ENCODE data around the gene ZNF440. TPM values are rescaled to one million over a fixed set of nuclear protein-coding genes. Genes with fewer than 3 reads are reported as not detected.
A peak's percentile ranks its signal among the peaks of the same experiment; 100 is the strongest.

ZNF440 gene
- polyA plus RNA-seq, 1 of the 3 experiments (the other 2 are of a cell fraction), result 2.0 TPM

DNA sequence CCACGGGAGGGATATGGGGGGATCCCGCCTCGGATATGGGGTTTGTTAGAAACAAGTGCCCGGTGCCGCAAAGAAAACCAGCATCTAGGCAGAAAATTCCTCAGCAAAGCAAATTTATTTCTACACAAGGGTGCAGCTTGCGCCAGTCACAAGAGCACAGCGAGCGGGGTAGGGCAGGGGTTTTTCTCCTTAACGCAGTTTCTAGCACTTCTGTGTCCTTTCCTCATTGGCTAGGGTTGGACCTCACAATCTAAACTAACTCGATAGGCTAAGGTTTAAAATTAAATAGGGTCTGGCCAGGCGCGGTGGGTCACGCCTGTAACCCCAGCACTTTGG, 595 bp downstream of the ZNF440 start:
- ChIA-PET POLR2A (interaction anchor here (1.7 kb wide), 1 partner anchor 48 kb away, joined by 4 read pairs; the partner anchor contains the start of gene ZNF441), CTCF (interaction anchor here (1.4 to 6.4 kb wide), 2 partner anchors 16 to 149 kb away, joined by 4 to 68 read pairs; partner anchors contain the start of gene ZNF491)
- no peaks in the 10 kb centered on the region for H3K9me3 ChIP-seq
- H3K79me2 ChIP-seq (ENCODE audit: insufficient read depth), result peaks cover 31% of the 10 kb centered on the region
- H2AFZ ChIP-seq (ENCODE audit: low read depth), result peak overlapping the region; percentile 99
- no peaks in the 10 kb centered on the region for H3K27me3 ChIP-seq (ENCODE audit: insufficient read depth)
- TF ChIP-seq CHD2 (IDR thresholded peaks at IDR 0.05; ENCODE audit: low read length, partially characterized antibody), result no peak
- TF ChIP-seq RFX5 (IDR thresholded peaks at IDR 0.05; ENCODE audit: low read length), result no peak
- no peak for TF ChIP-seq GATA2 (CRISPR knock-in tag; IDR thresholded peaks at IDR 0.05)
- TF ChIP-seq TCF12 (IDR thresholded peaks at IDR 0.05), result no peak
- TF ChIP-seq EZH2phosphoT487 (IDR thresholded peaks at IDR 0.05; ENCODE audit: borderline replicate concordance, low read depth), result no peak
- TF ChIP-seq, protein P1, sequence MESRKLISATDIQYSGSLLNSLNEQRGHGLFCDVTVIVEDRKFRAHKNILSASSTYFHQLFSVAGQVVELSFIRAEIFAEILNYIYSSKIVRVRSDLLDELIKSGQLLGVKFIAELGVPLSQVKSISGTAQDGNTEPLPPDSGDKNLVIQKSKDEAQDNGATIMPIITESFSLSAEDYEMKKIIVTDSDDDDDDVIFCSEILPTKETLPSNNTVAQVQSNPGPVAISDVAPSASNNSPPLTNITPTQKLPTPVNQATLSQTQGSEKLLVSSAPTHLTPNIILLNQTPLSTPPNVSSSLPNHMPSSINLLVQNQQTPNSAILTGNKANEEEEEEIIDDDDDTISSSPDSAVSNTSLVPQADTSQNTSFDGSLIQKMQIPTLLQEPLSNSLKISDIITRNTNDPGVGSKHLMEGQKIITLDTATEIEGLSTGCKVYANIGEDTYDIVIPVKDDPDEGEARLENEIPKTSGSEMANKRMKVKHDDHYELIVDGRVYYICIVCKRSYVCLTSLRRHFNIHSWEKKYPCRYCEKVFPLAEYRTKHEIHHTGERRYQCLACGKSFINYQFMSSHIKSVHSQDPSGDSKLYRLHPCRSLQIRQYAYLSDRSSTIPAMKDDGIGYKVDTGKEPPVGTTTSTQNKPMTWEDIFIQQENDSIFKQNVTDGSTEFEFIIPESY (IDR thresholded peaks at IDR 0.05; ENCODE audit: borderline replicate concordance, low read depth), result no peak
- TF ChIP-seq, protein P2, sequence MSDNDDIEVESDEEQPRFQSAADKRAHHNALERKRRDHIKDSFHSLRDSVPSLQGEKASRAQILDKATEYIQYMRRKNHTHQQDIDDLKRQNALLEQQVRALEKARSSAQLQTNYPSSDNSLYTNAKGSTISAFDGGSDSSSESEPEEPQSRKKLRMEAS (IDR thresholded peaks at IDR 0.05; ENCODE audit: low read depth), result no peak
- no peak for TF ChIP-seq RXRA (IDR thresholded peaks at IDR 0.05; ENCODE audit: borderline replicate concordance, low read depth)
- no peak for TF ChIP-seq TAF1 (IDR thresholded peaks at IDR 0.05; ENCODE audit: borderline replicate concordance, low read depth, low read length)
- H3K4me3 ChIP-seq (ENCODE audit: low read depth in 2 of 2, low read length in 1 of 2), result peak overlapping the region; percentile 76 to 77
- H3F3A ChIP-seq (replicated peaks; ENCODE audit: insufficient read depth), result peaks cover 4% of the 10 kb centered on the region
- 5% methylated on average over 8 of the region's 13 CpGs for WGBS (ENCODE audit: low lambda C conversion rate)
- no peaks in the 10 kb centered on the region for H4K20me1 ChIP-seq (ENCODE audit: insufficient read depth)
- peak overlapping the region; percentile 91 for H3K4me2 ChIP-seq
- peaks cover 0 to 6% of the 10 kb centered on the region in 2 experiments; a peak in 1 of 4 replicates for H3K4me1 ChIP-seq (ENCODE audit: control insufficient read depth in 1 of 2, insufficient read depth in 2 of 2, low read depth in 1 of 2, low read length in 1 of 2)
- no peaks in the 10 kb centered on the region for H3K9me2 ChIP-seq
- peak overlapping the region; percentile 60 to 85; a peak in 3 of 4 replicates for H3K27ac ChIP-seq (ENCODE audit: low read depth in 2 of 2, low read length in 1 of 2)
- H3K9ac ChIP-seq, result peak overlapping the region; percentile 79
- no peak for DNase-seq
- peaks cover 0 to 13% of the 10 kb centered on the region in 2 experiments for H3K36me3 ChIP-seq (replicated peaks in 1 of 2; ENCODE audit: control insufficient read depth in 1 of 2, insufficient read depth in 2 of 2, low read length in 1 of 2)

DNA sequence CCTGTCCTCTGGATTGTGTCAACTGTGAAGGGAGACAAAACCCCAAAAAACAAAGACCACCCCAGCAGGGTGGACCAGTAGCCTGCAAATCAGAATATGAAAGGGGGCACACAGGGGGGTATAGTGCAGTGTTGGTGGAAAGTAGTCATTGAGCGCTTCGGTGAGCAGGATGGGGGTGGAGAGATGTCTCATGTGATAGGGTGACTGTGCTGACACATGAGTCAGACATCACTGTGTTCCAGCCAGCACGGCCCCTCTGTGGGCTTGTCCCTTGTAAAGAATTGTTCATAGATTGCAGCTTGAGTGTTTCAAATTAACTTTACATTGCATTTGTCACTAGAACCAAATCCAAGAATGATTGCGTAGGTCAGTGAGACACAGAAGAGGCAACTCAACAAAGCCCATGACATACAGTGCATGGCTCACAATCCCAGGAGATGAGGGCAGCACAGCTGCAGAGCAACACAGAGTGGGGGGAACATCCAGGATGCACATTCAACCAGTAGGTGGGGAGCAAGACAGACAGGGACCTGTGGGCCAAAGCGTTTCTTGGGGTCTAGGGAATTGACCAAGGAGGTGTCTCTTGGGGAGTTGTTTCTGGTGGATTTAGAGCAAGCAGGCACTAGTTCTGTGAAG, 7.5 kb downstream of the ZNF440 start:
- Histone ChIP-seq H2AFZ (ENCODE audit: low read depth) (no peak overlapping the region), H3F3A (replicated peaks; ENCODE audit: insufficient read depth) (no peaks in the 10 kb centered on the region), H3K27me3 (ENCODE audit: insufficient read depth) (no peaks in the 10 kb centered on the region), H4K20me1 (ENCODE audit: insufficient read depth) (no peaks in the 10 kb centered on the region), H3K36me3 (replicated peaks in 1 of 2; ENCODE audit: control insufficient read depth in 1 of 2, insufficient read depth in 2 of 2, low read length in 1 of 2) (peaks cover 0 to 20% of the 10 kb centered on the region in 2 experiments), H3K4me3 (ENCODE audit: low read depth in 2 of 2, low read length in 1 of 2) (no peak overlapping the region), H3K9ac (no peak overlapping the region), H3K27ac (ENCODE audit: low read depth in 2 of 2, low read length in 1 of 2) (no peak overlapping the region), H3K9me2 (no peaks in the 10 kb centered on the region), H3K4me1 (ENCODE audit: control insufficient read depth in 1 of 2, insufficient read depth in 2 of 2, low read depth in 1 of 2, low read length in 1 of 2) (no peaks in the 10 kb centered on the region), H3K9me3 (no peaks in the 10 kb centered on the region), H3K79me2 (ENCODE audit: insufficient read depth) (peaks cover 32% of the 10 kb centered on the region), H3K4me2 (no peak overlapping the region)
- no peak for DNase-seq
- POLR2A ChIA-PET, result no interaction called here
- 67% methylated on average over 5 of the region's 5 CpGs for WGBS (ENCODE audit: low lambda C conversion rate)
- CTCF ChIA-PET, result no interaction called here
- TF ChIP-seq, protein P3, sequence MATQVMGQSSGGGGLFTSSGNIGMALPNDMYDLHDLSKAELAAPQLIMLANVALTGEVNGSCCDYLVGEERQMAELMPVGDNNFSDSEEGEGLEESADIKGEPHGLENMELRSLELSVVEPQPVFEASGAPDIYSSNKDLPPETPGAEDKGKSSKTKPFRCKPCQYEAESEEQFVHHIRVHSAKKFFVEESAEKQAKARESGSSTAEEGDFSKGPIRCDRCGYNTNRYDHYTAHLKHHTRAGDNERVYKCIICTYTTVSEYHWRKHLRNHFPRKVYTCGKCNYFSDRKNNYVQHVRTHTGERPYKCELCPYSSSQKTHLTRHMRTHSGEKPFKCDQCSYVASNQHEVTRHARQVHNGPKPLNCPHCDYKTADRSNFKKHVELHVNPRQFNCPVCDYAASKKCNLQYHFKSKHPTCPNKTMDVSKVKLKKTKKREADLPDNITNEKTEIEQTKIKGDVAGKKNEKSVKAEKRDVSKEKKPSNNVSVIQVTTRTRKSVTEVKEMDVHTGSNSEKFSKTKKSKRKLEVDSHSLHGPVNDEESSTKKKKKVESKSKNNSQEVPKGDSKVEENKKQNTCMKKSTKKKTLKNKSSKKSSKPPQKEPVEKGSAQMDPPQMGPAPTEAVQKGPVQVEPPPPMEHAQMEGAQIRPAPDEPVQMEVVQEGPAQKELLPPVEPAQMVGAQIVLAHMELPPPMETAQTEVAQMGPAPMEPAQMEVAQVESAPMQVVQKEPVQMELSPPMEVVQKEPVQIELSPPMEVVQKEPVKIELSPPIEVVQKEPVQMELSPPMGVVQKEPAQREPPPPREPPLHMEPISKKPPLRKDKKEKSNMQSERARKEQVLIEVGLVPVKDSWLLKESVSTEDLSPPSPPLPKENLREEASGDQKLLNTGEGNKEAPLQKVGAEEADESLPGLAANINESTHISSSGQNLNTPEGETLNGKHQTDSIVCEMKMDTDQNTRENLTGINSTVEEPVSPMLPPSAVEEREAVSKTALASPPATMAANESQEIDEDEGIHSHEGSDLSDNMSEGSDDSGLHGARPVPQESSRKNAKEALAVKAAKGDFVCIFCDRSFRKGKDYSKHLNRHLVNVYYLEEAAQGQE (IDR thresholded peaks at IDR 0.05; ENCODE audit: low read depth, low read length), result no peak
- TF ChIP-seq TAF1 (IDR thresholded peaks at IDR 0.05; ENCODE audit: borderline replicate concordance, low read depth, low read length) (no peak), EP300 (IDR thresholded peaks at IDR 0.05; ENCODE audit: borderline replicate concordance in 1 of 2, low read depth in 1 of 2, low read length in 1 of 2) (no peak), SIN3A (IDR thresholded peaks at IDR 0.05; ENCODE audit: borderline replicate concordance, low read depth, low read length) (no peak), ELF1 (IDR thresholded peaks at IDR 0.05) (no peak), FOXJ3 (CRISPR knock-in tag; IDR thresholded peaks at IDR 0.05) (no peak), FOXM1 (IDR thresholded peaks at IDR 0.05; ENCODE audit: low read depth) (no peak), RAD21 (IDR thresholded peaks at IDR 0.05; ENCODE audit: low read length) (no peak), TCF12 (IDR thresholded peaks at IDR 0.05) (no peak), GATA2 (CRISPR knock-in tag; IDR thresholded peaks at IDR 0.05) (no peak), SMC3 (IDR thresholded peaks at IDR 0.05; ENCODE audit: low read depth, low read length) (no peak), RXRA (IDR thresholded peaks at IDR 0.05; ENCODE audit: borderline replicate concordance, low read depth) (no peak)
- TF ChIP-seq, protein P4, sequence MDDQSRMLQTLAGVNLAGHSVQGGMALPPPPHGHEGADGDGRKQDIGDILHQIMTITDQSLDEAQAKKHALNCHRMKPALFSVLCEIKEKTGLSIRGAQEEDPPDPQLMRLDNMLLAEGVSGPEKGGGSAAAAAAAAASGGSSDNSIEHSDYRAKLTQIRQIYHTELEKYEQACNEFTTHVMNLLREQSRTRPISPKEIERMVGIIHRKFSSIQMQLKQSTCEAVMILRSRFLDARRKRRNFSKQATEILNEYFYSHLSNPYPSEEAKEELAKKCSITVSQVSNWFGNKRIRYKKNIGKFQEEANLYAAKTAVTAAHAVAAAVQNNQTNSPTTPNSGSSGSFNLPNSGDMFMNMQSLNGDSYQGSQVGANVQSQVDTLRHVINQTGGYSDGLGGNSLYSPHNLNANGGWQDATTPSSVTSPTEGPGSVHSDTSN (IDR thresholded peaks at IDR 0.05), result no peak

Data from SK-N-SH (cell line).